ENCODE results near the gene COASY. TPM values are rescaled to one million over a fixed set of nuclear protein-coding genes. Genes with fewer than 3 reads are reported as not detected.

The COASY gene
- total RNA-seq, 1 donor from 2014 or later, result 67.4 TPM

DNA sequence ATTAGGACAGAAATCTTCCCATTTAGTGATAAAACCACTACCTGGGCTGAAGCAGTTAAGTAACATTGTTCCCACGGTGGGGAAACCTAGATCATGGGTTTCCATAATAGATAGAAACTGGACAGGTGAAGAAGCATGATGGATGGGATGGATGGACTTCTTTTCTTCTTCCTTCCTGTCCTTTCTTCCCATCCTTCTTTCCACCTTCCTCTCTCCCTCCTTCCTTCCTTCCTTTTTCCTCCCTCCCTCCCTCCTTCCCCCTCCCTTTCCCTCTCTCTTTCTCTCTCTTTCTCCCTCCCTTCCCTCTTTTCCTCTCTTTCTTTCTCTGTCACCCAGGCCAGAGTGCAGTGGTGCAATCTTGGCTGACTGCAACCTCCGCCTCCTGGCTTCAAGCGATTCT lies 12.5 kb downstream of the COASY start:
- no peak for ATAC-seq

DNA sequence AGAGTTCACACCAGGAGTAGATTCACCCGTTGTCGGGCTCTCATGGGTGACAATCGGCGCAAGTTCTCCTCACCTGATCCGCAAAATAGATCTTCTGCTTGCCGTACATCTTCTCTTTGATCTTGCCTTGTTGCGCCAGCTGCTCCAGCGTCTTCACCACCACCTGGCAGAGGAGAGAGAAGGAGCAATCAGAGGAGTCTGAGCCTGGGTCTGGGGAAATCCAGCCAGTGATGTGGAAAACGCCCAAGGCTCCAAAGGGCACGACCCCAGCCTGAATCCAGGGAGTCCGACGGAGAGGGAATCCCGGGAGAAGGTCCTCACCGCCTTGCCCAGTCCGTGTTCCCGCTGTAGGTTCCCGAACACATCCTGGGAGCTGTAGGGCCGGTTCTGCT lies 15.2 kb downstream of the COASY start:
- no peak for ATAC-seq

- ATAC-seq, result peak; percentile 92
Observed at GRCh38 chr17:42577532-42578281, 15.8 kb downstream of the COASY start, which contains the start of gene PSMC3IP. PSMC3IP (minus strand) TSS chr17:42577729; CDS start chr17:42577686, 43 bp downstream.

DNA sequence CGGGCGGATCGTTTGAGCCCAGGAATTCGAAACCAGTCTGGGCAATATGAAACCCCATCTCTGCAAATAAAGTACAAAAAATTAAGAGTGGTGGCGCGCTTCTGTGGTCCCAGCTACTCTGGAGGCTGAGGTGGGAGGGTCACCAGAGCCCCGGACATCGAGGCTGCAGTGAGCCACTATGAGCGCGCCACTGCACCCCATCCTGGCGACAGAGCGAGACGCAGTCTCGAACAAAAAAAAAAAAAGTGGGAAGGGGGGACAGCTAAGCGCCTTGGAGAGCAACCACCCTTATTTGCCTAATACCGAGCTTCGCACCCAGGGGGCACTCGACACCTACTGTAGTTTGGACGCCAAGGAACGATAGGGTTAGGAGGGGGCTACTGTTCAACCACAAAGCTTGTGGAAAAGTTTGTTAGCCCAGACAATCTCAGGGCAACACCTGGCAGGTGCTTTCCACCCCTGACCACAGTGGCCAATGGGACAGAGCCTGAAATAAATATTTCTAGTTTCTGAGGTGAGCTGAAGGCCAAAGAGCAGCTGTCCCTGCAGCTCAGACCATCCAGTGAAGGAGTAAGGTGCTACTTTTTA lies 16.4 kb downstream of the COASY start:
- ATAC-seq, result peak; percentile 68

GRCh38 chr17:42579794-42580551 lies 18.0 kb downstream of the COASY start:
- no peak for ATAC-seq

GRCh38 chr17:42581744-42582270 lies 19.9 kb downstream of the COASY start:
- no peak for ATAC-seq

GRCh38 chr17:42584880-42585279 lies 22.9 kb downstream of the COASY start:
- ATAC-seq, result no peak

GRCh38 chr17:42585353-42585752 lies 23.4 kb downstream of the COASY start:
- ATAC-seq, result peak; percentile 54

- ATAC-seq, result peak; percentile 88
Observed at GRCh38 chr17:42586514-42587230, 24.7 kb downstream of the COASY start.

GRCh38 chr17:42590886-42591285 lies 28.9 kb downstream of the COASY start:
- no peak for ATAC-seq

DNA sequence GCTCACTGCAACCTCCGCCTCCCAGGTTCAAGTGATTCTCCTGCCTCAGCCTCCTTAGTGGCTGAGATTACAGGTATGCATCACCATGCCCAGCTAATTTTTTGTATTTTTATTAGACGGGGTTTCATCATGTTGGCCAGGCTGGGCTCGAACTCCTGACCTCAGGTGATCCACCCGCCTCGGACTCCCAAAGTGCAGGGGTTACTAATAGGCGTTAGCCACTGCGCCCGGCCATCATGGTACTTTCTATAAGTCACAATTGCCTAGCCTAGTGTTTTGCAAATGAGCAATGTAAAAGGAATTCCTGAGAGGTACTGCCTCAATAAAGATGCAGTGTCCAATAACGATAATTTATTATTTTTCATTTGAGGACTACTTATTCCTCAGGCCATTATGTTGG lies 29.5 kb downstream of the COASY start:
- no peak for ATAC-seq

DNA sequence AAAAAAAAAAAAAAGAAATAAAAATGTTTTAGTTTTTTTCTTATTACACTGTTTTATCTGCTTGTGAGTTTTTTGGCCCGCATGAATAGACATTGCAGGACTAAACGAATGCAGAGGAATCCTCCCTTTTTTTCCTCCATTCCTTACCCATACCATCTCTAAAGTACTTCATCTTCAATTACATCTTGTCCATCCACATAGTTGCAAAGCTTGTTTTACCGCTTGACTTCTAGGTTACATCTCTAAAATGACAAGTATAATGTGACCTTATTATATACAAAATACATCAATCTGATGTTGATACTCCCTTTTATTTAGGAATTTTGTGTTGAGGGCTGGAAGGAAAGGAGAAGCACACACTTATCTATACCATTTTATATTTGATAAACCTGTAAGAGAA lies 34.4 kb downstream of the COASY start:
- no peak for ATAC-seq

DNA sequence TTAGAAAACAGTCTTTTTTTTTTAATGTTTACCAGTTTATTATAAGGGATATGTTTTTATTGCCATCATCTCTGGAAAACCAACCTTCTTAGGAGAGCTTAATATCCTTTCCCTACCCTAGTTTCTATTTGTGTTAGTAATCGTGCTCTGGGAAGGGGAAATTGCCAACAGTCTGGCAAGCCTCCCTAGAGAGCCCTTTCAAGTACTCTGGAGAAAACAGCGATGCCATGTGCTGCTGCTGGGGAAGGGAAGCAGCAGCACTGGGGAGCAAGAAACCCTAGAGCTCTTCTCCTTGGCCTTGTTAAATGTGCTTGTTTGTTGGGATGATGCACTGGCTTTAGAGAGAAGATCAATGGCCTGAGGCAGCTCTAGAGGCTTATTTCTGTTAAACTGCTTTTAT lies 37.0 kb downstream of the COASY start:
- no peak for ATAC-seq

DNA sequence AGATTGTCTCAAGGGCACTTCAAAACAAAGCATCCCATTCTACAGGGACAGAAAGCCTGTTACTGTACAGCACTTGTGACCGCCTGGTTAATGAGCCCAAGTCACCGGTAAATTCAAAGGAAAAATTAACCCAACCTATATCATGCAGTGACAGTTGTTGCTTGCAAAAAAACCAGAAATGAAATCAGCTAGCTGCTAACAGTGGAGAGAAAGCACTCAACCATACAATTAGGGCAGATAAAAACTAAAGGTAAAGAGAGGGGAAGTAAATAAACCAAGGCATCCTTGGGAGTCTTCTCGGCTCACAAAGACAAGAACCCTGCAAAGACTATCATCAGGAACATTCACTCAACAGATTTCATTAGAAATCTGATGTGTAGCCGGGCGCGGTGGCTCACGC lies 41.4 kb downstream of the COASY start:
- ATAC-seq, result no peak

- no peak for ATAC-seq
Observed at GRCh38 chr17:42607769-42608168, 45.8 kb downstream of the COASY start.

- peak; percentile 67 for ATAC-seq
Observed at GRCh38 chr17:42608305-42609181, 46.6 kb downstream of the COASY start.

DNA sequence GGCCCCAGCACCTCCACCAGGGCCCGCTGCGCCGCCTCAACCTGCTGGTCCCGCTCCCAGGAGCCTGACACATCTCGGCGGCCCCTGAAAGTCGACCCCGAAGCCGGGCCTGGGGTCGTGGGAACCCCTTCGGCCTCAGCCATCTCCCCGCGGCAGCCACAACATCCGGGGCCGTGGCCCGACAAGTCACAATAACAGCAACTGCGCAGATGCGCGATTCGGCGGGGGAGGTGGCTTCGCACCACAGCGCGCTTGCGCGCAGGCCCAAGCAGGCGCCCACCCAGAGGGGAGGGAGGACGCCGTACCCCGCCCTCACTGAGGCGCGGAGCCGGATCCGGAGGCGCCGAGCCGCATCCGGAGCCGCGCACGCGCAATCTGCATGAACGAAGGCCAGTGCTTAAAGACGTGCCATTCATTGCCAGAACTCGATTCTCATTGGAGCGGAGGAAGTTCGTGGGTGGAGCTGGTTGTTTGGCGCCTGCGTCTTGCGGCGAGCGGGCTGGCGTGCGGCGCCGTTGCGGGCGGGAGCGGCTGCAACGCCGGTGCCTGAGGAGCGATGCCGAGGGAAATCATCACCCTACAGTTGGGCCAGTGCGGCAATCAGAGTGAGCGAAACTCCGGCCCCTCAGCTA lies 47.4 kb downstream of the COASY start, which contains the start of the genes RETREG3 and TUBG1:
Gene RETREG3 (minus strand): TSS at position 193 of the 632 bp plus-strand sequence. CDS start 50 bp downstream, at position 143.
Gene TUBG1 (plus strand): TSS at position 502 of the 632 bp plus-strand sequence. CDS start 55 bp downstream, at position 557.
- peak; percentile 97 for ATAC-seq

DNA sequence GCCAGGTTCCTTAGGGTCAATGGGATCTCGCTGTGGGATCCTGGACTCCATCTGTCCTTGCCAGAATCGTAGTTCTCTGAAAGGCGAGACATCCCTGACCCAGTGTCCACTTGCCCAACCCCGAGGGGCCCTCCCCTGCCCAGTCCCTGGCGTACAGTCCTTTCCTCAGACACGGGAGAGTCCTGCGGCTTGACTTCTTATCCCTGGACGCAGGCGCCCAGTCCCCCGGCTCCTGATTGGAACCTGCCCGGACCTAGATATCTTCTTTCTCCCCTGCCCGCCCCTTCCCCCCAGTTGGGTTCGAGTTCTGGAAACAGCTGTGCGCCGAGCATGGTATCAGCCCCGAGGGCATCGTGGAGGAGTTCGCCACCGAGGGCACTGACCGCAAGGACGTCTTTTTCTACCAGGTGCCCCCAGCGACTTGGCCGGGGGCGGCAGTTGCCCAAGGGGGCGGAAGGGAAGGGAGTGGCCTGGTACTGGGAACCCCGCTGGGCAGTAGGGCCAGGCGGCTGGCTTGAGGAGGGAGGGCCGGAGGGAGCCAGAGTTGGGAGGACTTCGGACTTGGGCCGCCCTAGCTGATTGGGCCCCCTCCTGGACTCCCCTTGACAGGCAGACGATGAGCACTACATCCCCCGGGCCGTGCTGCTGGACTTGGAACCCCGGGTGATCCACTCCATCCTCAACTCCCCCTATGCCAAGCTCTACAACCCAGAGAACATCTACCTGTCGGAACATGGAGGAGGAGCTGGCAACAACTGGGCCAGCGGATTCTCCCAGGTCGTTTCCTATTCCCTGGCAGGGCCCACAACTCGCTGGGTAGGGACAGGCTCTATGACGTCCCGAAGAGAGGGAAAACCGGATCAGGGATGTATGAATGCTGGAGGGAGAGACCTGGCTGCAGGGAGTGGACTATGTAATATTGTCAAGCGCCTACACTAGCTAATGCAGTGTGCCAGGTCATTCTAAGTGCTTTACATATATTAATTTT lies 48.2 kb downstream of the COASY start:
- ATAC-seq, result peak; percentile 14

GRCh38 chr17:42612013-42612412 lies 50.1 kb downstream of the COASY start:
- ATAC-seq, result no peak

All from esophagus mucosa (tissue), 1 donor.